Mesothelial cell of epicardium (in vitro differentiated cells): Measurements from ENCODE around the gene SLC9A8. TPM values are rescaled to one million over a fixed set of nuclear protein-coding genes. Genes with fewer than 3 reads are reported as not detected.

ENCODE experiments used
- DNase-seq, 2 experiments: peaks; one replicate each; pipeline ENCODE4 v3.0.0; 2021; ENCODE audit warnings: low spot score in 2 of 2; ENCODE audit not compliant: unreplicated experiment in 2 of 2
- H3K27ac Mint-ChIP-seq: 2 replicates; pipeline ENCODE4 v1.8.0; 2021; ENCODE audit warnings: mixed read lengths
- H3K27me3 Mint-ChIP-seq: 2 replicates; pipeline ENCODE4 v1.8.0; 2021; ENCODE audit warnings: low read depth, mixed read lengths
- H3K36me3 Mint-ChIP-seq: 2 replicates; pipeline ENCODE4 v1.8.0; 2021; ENCODE audit warnings: mixed read lengths
- H3K4me1 Mint-ChIP-seq: 2 replicates; pipeline ENCODE4 v1.8.0; 2021; ENCODE audit warnings: mixed read lengths
- H3K4me3 Mint-ChIP-seq: 2 replicates; pipeline ENCODE4 v1.8.0; 2021; ENCODE audit warnings: mild to moderate bottlenecking, moderate library complexity, mixed read lengths
- H3K9me3 Mint-ChIP-seq: 2 replicates; pipeline ENCODE4 v1.8.0; 2021; ENCODE audit warnings: mixed read lengths
- total RNA-seq: library from RNA; stranded (reverse); gene quantifications from 3 replicates; pipeline ENCODE4 v1.2.1, GENCODE V29; 2021
- TF ChIP-seq, protein P1 (sequence below): fragments of 200-600 bp; sonication (generic); IDR thresholded peaks from one replicate; pipeline ENCODE4 v1.5.0; 2021; ENCODE audit warnings: antibody characterized with exemption; ENCODE audit not compliant: unreplicated experiment

Gene SLC9A8
- total RNA-seq, 1 donor from 2014 or later, result 11.9 TPM

- DNase-seq, result no peak
- Mint-ChIP-seq H3K9me3 (no peaks in the 10 kb centered on the region), H3K4me3 (peak overlapping the region; percentile 99), H3K36me3 (peaks cover under 1% of the 10 kb centered on the region), H3K27me3 (no peaks in the 10 kb centered on the region), H3K27ac (peak overlapping the region; percentile 50), H3K4me1 (peaks cover 24% of the 10 kb centered on the region)
- TF ChIP-seq, protein P1, sequence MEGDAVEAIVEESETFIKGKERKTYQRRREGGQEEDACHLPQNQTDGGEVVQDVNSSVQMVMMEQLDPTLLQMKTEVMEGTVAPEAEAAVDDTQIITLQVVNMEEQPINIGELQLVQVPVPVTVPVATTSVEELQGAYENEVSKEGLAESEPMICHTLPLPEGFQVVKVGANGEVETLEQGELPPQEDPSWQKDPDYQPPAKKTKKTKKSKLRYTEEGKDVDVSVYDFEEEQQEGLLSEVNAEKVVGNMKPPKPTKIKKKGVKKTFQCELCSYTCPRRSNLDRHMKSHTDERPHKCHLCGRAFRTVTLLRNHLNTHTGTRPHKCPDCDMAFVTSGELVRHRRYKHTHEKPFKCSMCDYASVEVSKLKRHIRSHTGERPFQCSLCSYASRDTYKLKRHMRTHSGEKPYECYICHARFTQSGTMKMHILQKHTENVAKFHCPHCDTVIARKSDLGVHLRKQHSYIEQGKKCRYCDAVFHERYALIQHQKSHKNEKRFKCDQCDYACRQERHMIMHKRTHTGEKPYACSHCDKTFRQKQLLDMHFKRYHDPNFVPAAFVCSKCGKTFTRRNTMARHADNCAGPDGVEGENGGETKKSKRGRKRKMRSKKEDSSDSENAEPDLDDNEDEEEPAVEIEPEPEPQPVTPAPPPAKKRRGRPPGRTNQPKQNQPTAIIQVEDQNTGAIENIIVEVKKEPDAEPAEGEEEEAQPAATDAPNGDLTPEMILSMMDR, result no peak
These were observed 100.9 kb downstream of the SLC9A8 start for GRCh38 chr20:49913399-49914047.

DNA sequence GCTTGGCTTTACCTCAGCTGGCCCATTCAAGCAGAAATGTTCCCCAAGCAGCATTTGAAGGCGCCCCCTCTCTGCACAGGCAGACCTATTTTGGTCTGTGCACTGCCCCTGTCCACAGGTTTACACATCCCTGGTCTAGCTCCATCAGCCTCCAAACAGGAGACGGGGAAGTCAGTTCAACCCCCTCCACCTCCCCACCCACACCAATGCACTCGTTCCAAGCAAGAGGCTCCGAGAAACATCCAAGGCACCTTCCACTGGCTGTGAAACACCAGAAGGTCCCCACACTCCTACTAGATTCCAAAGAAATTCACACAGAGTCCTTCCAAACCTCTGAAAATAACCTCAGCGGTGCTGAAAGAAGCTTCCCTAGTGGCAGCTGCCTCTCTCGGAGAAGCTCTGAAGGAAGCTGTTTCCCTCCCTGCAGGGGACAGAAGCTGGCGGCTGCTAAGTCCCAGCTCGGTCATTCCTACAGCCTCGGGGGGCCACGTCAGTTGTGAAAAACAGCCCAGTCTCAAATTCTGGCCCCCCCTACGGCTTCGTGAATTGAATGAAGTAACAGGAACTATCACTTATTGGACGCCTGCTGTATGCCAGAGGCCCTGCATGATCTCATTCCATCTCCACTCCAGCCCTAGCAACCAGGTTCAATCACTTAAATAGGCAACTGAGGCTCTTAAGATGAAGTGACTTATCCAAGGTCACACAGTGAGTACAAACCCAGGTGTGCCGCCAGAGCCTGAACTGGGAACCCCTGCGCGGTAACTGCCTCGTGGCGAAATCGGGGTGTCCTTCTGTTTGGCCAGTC, 101.9 kb downstream of the SLC9A8 start:
- peak overlapping the region; percentile 99 for H3K4me3 Mint-ChIP-seq
- H3K36me3 Mint-ChIP-seq, result no peaks in the 10 kb centered on the region
- no peak for DNase-seq
- H3K27ac Mint-ChIP-seq, result peak overlapping the region; percentile 78
- H3K4me1 Mint-ChIP-seq, result peaks cover 24% of the 10 kb centered on the region
- TF ChIP-seq, protein P1, result no peak
- no peaks in the 10 kb centered on the region for H3K27me3 Mint-ChIP-seq
- no peaks in the 10 kb centered on the region for H3K9me3 Mint-ChIP-seq

- H3K4me1 Mint-ChIP-seq, result peaks cover 24% of the 10 kb centered on the region
- H3K27me3 Mint-ChIP-seq, result no peaks in the 10 kb centered on the region
- no peaks in the 10 kb centered on the region for H3K9me3 Mint-ChIP-seq
These were observed 102.4 kb downstream of the SLC9A8 start for GRCh38 chr20:49915118-49915379.

DNA sequence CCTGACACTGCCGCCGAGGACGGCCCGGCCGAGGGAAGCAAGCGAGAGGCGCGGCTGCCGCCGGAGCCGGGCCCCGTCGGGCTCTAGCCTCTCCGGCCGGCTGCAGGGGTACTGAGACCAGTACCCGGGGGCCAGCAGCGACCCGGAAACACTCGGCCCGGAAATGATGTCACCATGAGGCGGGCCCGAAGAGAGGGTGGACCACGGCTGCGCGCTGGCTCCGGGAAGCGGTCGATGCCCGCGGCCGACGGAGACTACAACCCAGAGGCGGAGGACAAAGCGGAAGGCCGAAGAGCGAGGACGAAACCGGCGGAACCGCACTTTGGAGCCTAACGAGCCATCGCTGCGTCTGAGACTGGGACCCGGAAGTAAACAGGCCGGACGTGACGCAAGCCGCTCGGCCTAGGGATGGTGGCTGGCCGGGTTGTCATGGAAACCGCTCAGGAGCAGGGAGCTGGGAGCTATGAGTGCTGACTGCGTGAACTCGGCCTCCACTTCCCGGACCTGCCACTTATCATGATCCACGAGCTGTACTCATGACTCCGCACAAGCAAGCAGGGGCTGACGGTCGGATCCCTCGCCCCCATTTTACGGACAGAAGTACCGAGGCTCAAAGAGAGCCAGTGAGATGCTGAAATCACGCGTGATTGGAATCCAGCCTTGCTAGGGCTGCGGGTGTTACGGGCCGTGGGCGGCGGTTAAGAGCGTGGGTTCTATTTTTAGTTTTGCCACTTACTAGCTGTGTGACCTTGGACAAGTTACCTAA, 102.9 kb downstream of the SLC9A8 start, which contains the start of gene SPATA2:
TSS of gene SPATA2 (minus strand) at position 150 of the 766 bp plus-strand sequence. CDS start 7,039 bp downstream, outside the sequence.
- TF ChIP-seq, protein P1, result no peak
- Mint-ChIP-seq H3K36me3 (no peaks in the 10 kb centered on the region), H3K27ac (peak within 1 kb of the TSS; percentile 100), H3K27me3 (no peaks in the 10 kb centered on the region), H3K4me1 (peaks cover 24% of the 10 kb centered on the region), H3K9me3 (no peaks in the 10 kb centered on the region), H3K4me3 (peak within 1 kb of the TSS; percentile 99)
- DNase-seq, result peak; percentile 91 to 92

More at GRCh38 chr20:49915118-49915379, 102.4 kb downstream of the SLC9A8 start:
- TF ChIP-seq, protein P1, result no peak
- Mint-ChIP-seq H3K27ac (peak overlapping the region; percentile 78), H3K36me3 (no peaks in the 10 kb centered on the region), H3K4me3 (peak overlapping the region; percentile 99)
- no peak for DNase-seq

DNA sequence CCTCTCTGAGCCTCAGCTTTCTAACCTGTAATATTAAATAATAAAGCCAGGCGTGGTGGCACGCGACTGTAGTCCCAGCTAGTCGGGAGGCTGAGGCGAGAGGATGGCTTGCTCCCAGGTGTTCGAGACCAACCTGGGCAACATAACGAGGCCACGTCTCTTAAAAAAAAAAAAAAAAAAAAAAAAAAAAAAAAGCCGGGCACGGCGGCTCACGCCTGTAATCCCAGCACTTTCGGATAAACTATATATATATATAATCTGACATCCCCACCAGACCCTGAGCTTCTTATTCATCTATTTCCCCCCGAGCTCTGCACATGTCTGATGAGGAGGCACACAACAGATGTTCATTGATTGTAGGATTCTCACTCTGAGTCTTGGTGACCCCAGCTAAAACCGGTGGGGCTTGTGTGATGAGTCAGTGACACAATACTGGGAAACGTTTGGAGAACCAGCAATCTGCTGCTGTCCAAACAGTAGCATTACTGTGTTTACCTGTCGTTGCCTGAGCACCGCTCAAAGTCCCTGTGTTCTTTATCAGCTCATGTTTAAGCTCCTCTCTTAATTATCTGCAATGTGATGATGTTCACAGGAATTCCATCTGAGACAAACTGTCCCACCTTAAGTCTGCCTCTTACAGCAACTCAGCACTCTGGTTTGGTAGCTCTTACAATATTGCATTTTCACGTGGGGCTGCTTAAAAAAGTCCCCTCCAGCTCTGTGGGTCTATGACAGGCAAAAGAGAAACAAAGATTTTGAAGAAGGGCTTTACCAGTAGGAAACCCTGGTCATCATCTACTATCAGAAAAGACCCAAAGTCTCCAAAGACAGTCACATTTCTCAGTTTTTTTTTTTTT, 103.7 kb downstream of the SLC9A8 start:
- Mint-ChIP-seq H3K27me3 (no peaks in the 10 kb centered on the region), H3K4me1 (peaks cover 24% of the 10 kb centered on the region), H3K9me3 (no peaks in the 10 kb centered on the region), H3K36me3 (no peaks in the 10 kb centered on the region), H3K4me3 (peak overlapping the region; percentile 99), H3K27ac (peak overlapping the region; percentile 100)
- no peak for DNase-seq
- TF ChIP-seq, protein P1, result no peak
